Esophagus muscularis mucosa (tissue), 4 donors: ENCODE data around the gene CIT. TPM values are rescaled to one million over a fixed set of nuclear protein-coding genes. Genes with fewer than 3 reads are reported as not detected.
"Not testable (repeated sequence)": the region's sequence is repeated elsewhere in the genome, so short reads cannot be mapped to it uniquely, and the experiment has no call there.

ENCODE experiments used
- DNase-seq: peaks from one replicate; pipeline ENCODE4 v3.0.0-alpha.2; 2017; ENCODE audit errors: extremely low spot score
- H3K27ac ChIP-seq, 4 donors: fragments of 200-600 bp; sonication (generic); replicated peaks in 1 of 4; 1 replicate in 3 of 4; 2 replicates in 1 of 4; pipeline ENCODE4 v1.5.1; 2016 to 2019; ENCODE audit warnings: mild to moderate bottlenecking in 1 of 4
- H3K27me3 ChIP-seq, 4 donors: fragments of 200-600 bp; sonication (generic); one replicate each; pipeline versions ENCODE4 v1.5.1 to v1.6.0; 2016 to 2019
- H3K36me3 ChIP-seq, 4 donors: fragments of 200-600 bp; sonication (generic); one replicate each; pipeline ENCODE4 v1.5.1; 2016 to 2019
- H3K4me1 ChIP-seq, 4 donors: fragments of 200-600 bp; sonication (generic); one replicate each; pipeline ENCODE4 v1.5.1; 2016 to 2019
- H3K4me3 ChIP-seq, 4 donors: fragments of 200-600 bp; sonication (generic); 1 replicate in 2 of 4; 2 replicates in 2 of 4; pipeline ENCODE4 v1.5.1; 2016 to 2019; ENCODE audit warnings: mild to moderate bottlenecking in 4 of 4, moderate library complexity in 1 of 4
- H3K9me3 ChIP-seq, 4 donors: fragments of 200-600 bp; sonication (generic); 1 replicate in 3 of 4; 2 replicates in 1 of 4; pipeline ENCODE4 v1.5.1; 2016 to 2019
- CTCF ChIP-seq, 3 experiments: fragments of 200-600 bp in 2 of 3; fragments of 450-650 bp in 1 of 3; sonication (generic) in 2 of 3; IDR thresholded peaks; one replicate each; pipeline ENCODE4 v1.5.1; 2017 to 2019; ENCODE audit warnings: antibody characterized with exemption in 3 of 3, mild to moderate bottlenecking in 2 of 3, moderate library complexity in 1 of 3
- EP300 ChIP-seq: sonication (generic); formaldehyde crosslinking; IDR thresholded peaks from one replicate; pipeline ENCODE4 v1.6.1; 2017; ENCODE audit warnings: antibody characterized with exemption
- POLR2A ChIP-seq: fragments of 450-650 bp; IDR thresholded peaks from one replicate; pipeline ENCODE4 v1.6.1; 2017; ENCODE audit warnings: antibody characterized with exemption, moderate library complexity, mild to moderate bottlenecking, low read depth
- POLR2AphosphoS5 ChIP-seq, 2 donors: sonication (generic); formaldehyde crosslinking; IDR thresholded peaks; one replicate each; pipeline ENCODE4 v1.6.1; 2017; ENCODE audit warnings: antibody characterized with exemption in 2 of 2
- WGBS: methylation state at CpG from one replicate; pipeline ENCODE4 v1.1.5; 2018; 5-methylcytosine and 5-hydroxymethylcytosine counted together
- intact Hi-C: fragments of 100-400 bp; cut with DNase I; formaldehyde crosslinking; loops from one replicate; pipeline ENCODE4 v1.15.1; 2023
- total RNA-seq, 4 donors: library from RNA; depleted of rRNA; stranded (reverse); fragments of >200 nt; gene quantifications; one replicate each; pipeline versions ENCODE4 v1.1.0 to v1.2.1, GENCODE V29; 2016

CIT gene
- total RNA-seq, 4 donors from 2014 or later: 5.1 to 14.8 (median 5.8) TPM

- H3K27ac ChIP-seq: no peak overlapping the region
- WGBS: 73% methylated on average over 2 of the region's 2 CpGs
- intact Hi-C loops: no loop called here
These were observed 24.6 kb upstream of the CIT start for GRCh38 chr12:119901670-119902069.

DNA sequence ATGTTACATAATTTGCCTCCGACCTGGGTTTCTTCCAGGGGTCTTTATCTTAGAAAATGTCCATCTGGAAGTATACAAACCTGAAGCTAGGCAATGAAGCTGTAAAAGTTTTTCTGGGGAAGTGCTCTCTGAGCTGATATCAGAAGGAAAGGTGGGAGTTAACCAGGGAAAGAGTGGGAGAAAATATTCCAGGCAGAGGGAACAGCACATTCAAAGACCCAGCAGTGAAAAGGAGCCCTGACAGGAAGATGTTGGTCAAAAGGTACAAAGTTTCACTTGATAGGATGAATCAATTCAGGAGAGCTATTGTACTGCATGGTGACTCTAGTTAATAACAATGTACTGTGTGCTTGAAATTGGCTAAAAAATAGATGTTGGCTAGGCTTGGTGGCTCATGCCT is 17.8 kb upstream of the CIT start:
- Histone ChIP-seq H3K27me3 (peaks cover 0 to 15% (median 0%) of the 10 kb centered on the region in 4 donors), H3K36me3 (no peaks in the 10 kb centered on the region), H3K4me3 (no peak overlapping the region), H3K4me1 (no peaks in the 10 kb centered on the region), H3K27ac (no peak overlapping the region), H3K9me3 (peaks cover 0 to 9% (median 4%) of the 10 kb centered on the region in 4 donors)
- TF ChIP-seq POLR2A (no peak), EP300 (no peak), CTCF (IDR thresholded peaks at IDR 0.05) (no peak), POLR2AphosphoS5 (IDR thresholded peaks at IDR 0.05) (no peak)
- no peak for DNase-seq
- intact Hi-C loops: no loop called here
- 37% methylated on average over 1 of the region's 1 CpG for WGBS

More at GRCh38 chr12:119901670-119902069, 24.6 kb upstream of the CIT start:
- no peak overlapping the region for H3K4me3 ChIP-seq
- no peak for DNase-seq
- no peaks in the 10 kb centered on the region for H3K9me3 ChIP-seq
- peaks cover 0 to 2% (median 0%) of the 10 kb centered on the region in 4 donors for H3K27me3 ChIP-seq
- no peaks in the 10 kb centered on the region for H3K4me1 ChIP-seq
- TF ChIP-seq POLR2A: no peak
- no peak for TF ChIP-seq CTCF (IDR thresholded peaks at IDR 0.05)
- TF ChIP-seq EP300: no peak
- TF ChIP-seq POLR2AphosphoS5 (IDR thresholded peaks at IDR 0.05): no peak
- no peaks in the 10 kb centered on the region for H3K36me3 ChIP-seq

DNA sequence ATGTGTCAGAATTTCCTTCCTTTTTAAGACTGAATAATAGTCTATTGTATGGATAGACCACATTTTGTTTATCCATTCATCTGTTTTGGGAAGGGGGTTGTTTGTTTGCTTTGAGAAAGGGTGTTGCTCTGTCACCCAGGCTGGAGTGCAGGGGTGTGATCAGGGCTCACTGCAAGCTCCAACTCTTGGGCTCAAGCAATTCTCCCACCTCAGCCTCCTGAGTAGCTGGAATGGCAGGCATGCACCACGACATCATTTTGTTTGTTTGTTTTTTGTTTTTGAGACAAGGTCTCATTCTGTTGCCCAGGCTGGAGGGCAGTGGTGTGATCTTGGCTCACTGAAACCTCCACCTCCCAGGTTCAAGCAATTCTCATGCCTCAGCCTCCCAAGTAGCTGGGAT is 15.5 kb upstream of the CIT start:
- H3K27ac ChIP-seq, intact Hi-C loops, H3K4me3 ChIP-seq, H3K4me1 ChIP-seq, DNase-seq, H3K36me3 ChIP-seq, H3K9me3 ChIP-seq: not testable (repeated sequence)
- peaks cover 0 to 15% (median 0%) of the 10 kb centered on the region in 4 donors for H3K27me3 ChIP-seq
- WGBS: 42% methylated on average over 1 of the region's 1 CpG

DNA sequence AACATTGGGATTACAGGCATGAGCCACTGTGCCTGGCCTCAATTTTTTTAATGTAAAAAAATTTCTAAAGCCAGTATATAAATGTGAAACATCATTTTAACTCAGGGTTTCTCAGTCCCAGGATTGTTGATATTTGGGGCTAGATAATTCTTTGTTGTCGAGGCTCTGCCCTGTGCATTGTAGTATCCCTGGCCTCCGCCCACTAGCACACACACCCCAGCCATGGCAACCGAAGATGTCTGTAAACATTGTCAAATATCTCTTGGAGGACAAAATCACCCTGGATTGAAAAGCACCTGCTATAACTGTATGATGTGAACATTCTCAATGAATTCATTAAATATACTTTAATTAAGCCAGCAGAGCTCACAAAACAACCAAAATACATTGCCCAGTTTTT is 8.4 kb upstream of the CIT start:
- no peaks in the 10 kb centered on the region for H3K4me1 ChIP-seq
- peaks cover 0 to 7% (median 0%) of the 10 kb centered on the region in 4 donors for H3K27me3 ChIP-seq
- H3K27ac ChIP-seq: no peak overlapping the region
- no peaks in the 10 kb centered on the region for H3K36me3 ChIP-seq
- no peak for DNase-seq
- 70% methylated on average over 3 of the region's 3 CpGs for WGBS
- intact Hi-C loops: no loop called here
- no peaks in the 10 kb centered on the region for H3K9me3 ChIP-seq
- no peak for TF ChIP-seq POLR2AphosphoS5 (IDR thresholded peaks at IDR 0.05)
- TF ChIP-seq CTCF (IDR thresholded peaks at IDR 0.05): no peak
- TF ChIP-seq EP300: no peak
- TF ChIP-seq POLR2A: no peak
- no peak overlapping the region for H3K4me3 ChIP-seq

GRCh38 chr12:119883791-119884190 is 6.7 kb upstream of the CIT start:
- H3K9me3 ChIP-seq, intact Hi-C loops, H3K27me3 ChIP-seq, H3K36me3 ChIP-seq, DNase-seq, H3K27ac ChIP-seq, H3K4me3 ChIP-seq, H3K4me1 ChIP-seq: not testable (repeated sequence)
- WGBS: 83% methylated on average over 4 of the region's 4 CpGs

GRCh38 chr12:119883237-119883636 is 6.1 kb upstream of the CIT start:
- Histone ChIP-seq H3K4me1 (no peaks in the 10 kb centered on the region), H3K4me3 (no peak overlapping the region), H3K27ac (no peak overlapping the region), H3K36me3 (no peaks in the 10 kb centered on the region), H3K9me3 (no peaks in the 10 kb centered on the region), H3K27me3 (peaks cover 0 to 7% (median 0%) of the 10 kb centered on the region in 4 donors)
- no peak for DNase-seq
- intact Hi-C loops: no loop called here
- WGBS: 91% methylated on average over 4 of the region's 4 CpGs
- TF ChIP-seq CTCF (IDR thresholded peaks at IDR 0.05) (no peak), EP300 (no peak), POLR2AphosphoS5 (IDR thresholded peaks at IDR 0.05) (no peak), POLR2A (no peak)
